Measurements from ENCODE around the gene RAB11B.

Gene RAB11B

DNA sequence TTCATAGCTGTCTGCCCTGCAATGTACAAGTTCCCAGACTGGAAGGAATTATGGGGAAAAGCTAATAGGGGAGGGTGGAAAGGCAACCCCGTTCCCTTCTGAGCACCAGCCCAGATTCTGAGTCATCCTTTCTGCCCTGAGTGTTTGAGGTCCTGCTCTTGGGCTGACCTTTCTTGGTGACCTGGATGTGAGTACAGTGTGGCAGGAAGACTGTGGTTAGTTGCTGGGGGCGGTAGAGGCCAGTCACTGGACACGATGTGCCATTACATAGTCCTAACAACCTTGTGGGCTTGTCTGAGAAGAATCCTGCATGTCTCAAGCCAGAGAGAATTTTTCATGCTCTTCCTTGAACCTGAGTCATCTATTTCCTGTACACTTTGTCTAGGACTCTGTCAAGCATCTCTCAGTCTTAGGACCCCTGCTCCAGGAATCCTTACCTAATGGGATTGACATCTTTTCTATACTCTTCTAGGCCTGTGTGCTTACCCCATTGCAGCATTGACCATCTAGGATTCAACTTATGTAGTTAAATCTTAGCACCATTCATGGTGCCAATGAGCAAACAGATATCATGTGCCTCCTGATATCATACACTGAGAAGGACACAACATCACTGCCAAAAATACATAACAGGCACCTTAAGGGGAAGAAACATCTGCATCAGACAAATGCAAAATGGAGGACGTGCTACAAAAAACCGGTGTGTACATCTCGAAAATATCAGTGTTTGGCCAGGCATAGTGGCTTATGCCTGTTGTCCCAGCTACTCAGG lies 34.3 kb upstream of the RAB11B start:
- FAIRE-seq (no peak), DNase-seq (ENCODE audit: insufficient read length, low spot score) (no peak)
- TF ChIP-seq, protein P1, sequence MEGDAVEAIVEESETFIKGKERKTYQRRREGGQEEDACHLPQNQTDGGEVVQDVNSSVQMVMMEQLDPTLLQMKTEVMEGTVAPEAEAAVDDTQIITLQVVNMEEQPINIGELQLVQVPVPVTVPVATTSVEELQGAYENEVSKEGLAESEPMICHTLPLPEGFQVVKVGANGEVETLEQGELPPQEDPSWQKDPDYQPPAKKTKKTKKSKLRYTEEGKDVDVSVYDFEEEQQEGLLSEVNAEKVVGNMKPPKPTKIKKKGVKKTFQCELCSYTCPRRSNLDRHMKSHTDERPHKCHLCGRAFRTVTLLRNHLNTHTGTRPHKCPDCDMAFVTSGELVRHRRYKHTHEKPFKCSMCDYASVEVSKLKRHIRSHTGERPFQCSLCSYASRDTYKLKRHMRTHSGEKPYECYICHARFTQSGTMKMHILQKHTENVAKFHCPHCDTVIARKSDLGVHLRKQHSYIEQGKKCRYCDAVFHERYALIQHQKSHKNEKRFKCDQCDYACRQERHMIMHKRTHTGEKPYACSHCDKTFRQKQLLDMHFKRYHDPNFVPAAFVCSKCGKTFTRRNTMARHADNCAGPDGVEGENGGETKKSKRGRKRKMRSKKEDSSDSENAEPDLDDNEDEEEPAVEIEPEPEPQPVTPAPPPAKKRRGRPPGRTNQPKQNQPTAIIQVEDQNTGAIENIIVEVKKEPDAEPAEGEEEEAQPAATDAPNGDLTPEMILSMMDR (IDR thresholded peaks at IDR 0.05; ENCODE audit: insufficient read depth, missing control alignments), result no peak

DNA sequence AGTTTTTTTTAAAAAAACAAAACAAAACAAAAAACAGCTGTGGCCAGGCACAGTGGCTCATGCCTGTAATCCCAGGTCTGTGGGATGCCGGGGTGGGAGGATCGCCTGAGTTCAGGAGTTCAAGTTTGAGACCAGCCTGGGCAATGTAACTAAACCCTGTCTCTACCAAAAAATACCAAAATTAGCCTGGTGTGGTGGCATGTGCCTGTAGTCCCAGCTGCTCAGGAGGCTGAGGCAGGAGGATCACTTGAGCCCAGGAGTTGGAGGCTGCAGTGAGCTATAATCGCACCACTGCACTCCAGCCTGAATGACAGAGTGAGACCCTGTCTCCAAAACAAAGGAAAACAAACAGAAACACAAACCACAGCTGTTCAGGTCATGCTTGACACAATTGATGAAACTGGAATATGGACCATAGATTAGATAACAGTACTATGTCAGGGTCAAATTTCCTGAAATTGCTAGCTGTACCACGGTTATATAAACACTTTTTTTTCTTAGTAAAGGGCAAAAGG lies 33.1 kb upstream of the RAB11B start:
- TF ChIP-seq, protein P1 (IDR thresholded peaks at IDR 0.05; ENCODE audit: insufficient read depth, missing control alignments), result no peak
- DNase-seq (ENCODE audit: insufficient read length, low spot score) (no peak), FAIRE-seq (no peak)

DNA sequence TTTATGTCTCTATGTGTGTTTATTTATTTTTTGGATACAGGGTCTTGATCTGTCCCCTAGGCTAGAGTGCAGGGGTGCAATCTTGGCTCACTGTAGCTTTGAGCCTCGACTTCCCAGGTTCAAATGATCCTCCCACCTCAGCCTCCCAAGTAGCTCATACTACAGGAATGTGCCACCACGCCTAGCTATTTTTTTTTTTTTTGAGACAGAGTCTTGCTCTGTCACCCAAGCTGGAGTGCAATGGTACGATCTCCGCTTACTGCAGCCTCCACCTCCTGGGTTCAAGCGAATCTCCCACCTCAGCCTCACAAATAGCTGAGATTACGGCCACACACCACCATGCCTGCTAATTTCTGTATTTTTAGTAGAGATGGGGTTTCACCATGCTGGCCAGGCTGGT lies 31.2 kb upstream of the RAB11B start:
- TF ChIP-seq, protein P1 (IDR thresholded peaks at IDR 0.05; ENCODE audit: insufficient read depth, missing control alignments), result no peak
- FAIRE-seq (no peak), DNase-seq (ENCODE audit: insufficient read length, low spot score) (no peak)

DNA sequence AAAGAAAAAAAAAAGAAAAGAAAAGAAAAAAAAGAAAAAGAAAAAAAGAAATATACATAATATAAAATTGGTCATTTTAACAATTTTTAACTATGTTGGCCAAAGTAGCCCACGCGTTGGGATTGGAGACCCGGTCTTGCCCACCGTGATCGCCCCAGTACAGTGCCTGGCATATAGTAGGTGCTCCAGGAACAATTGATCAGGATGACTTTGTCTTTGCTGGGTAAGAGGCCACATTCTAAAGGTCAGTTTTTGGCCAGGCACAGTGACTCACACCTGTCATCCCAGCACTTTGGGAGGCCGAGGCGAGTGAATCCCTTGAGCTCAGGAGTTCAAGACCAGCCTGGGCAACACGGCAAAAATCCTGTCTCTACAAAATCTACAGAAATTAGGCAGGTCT lies 30.0 kb upstream of the RAB11B start:
- DNase-seq (ENCODE audit: insufficient read length, low spot score) (no peak), FAIRE-seq (no peak)
- TF ChIP-seq, protein P1 (IDR thresholded peaks at IDR 0.05; ENCODE audit: insufficient read depth, missing control alignments), result no peak

DNA sequence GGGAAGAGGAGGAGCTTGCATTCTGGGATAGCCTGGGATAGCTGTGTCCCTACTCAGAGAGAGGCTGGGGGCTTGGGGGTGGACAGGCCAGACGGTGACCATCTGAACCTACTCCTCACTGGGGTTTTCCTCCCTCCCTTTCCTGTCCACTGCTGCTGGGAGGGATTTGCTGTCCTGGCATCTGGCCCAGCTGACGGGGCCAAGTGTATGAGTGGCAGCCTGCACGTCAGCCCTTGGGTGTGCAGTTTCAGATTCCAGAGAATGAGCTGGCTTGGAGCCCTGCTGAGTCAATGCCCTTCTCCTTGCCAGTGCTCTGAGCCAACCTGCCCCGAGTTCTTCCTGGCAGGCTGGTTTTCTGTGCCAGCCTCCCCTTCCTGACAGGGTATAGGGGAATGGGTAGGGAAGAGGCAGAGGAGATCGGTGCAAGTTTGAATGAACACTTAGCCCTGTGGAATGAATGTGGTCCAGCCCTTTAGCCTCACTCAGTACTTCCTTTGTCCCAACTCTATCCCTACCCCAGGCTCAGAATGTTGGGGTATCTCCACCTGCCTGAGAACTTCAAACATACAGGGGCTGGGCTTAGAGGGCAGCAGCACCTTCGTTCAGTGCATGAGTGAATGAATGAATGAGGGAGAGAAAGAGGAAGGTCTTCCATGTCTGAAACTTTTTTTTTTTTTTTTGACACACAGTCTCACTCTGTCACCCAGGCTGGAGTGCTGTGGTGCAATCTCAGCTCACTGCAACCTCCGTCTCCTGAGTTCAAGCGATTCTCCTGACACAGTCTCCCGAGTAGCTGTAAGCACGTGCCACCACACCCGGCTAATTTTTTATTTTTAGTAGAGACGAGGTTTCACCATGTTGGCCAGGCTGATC lies 28.0 kb upstream of the RAB11B start:
- no peak for FAIRE-seq
- TF ChIP-seq, protein P1 (IDR thresholded peaks at IDR 0.05; ENCODE audit: insufficient read depth, missing control alignments), result no peak
- no peak for DNase-seq (ENCODE audit: insufficient read length, low spot score)

DNA sequence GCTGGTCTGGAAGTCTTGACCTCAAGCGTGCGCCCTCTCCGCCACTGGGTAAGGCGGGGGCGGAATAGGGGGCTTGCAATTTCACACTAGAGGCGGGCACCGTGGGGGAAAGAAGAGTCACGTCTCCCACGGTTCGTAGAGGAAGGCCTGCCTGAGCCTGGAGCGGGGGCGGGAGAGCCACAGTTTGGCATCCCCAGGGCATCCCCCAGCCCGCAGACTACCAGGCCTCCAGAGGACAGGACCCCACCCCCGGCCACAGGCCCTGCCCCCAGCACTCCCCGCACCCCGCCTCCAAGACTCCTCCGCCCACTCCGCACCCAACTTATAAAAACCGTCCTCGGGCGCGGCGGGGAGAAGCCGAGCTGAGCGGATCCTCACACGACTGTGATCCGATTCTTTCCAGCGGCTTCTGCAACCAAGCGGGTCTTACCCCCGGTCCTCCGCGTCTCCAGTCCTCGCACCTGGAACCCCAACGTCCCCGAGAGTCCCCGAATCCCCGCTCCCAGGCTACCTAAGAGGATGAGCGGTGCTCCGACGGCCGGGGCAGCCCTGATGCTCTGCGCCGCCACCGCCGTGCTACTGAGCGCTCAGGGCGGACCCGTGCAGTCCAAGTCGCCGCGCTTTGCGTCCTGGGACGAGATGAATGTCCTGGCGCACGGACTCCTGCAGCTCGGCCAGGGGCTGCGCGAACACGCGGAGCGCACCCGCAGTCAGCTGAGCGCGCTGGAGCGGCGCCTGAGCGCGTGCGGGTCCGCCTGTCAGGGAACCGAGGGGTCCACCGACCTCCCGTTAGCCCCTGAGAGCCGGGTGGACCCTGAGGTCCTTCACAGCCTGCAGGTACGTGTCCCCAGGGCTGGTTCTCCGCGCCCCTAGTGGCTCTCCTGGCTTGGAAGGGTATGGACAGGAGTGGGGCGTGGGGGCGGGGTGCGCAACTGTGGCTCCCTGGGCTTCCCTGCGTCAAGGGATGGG lies 26.1 kb upstream of the RAB11B start, which contains the start of gene ANGPTL4:
ANGPTL4 (plus strand) TSS at position 353 of the 969 bp plus-strand sequence; CDS start at position 520, 167 bp downstream.
- FAIRE-seq, result no peak
- no peak for DNase-seq (ENCODE audit: insufficient read length, low spot score)
- TF ChIP-seq, protein P1 (IDR thresholded peaks at IDR 0.05; ENCODE audit: insufficient read depth, missing control alignments), result no peak
